Memory B cell (primary cell): ENCODE results near the gene LIG3.
A peak's percentile ranks its signal among the peaks of the same experiment; 100 is the strongest.
"Not testable (repeated sequence)": the region's sequence is repeated elsewhere in the genome, so short reads cannot be mapped to it uniquely, and the experiment has no call there.

Experiments used
- ATAC-seq: fragments of 150-1000 bp; cut with Tn5 transposase; 2 replicates; pipeline ENCODE4 v1.10.0; 2021; ENCODE audit warnings: low read depth, mild to moderate bottlenecking, moderate library complexity
- DNase-seq, 2 donors: peaks; one replicate each; pipeline ENCODE4 v3.0.0; 2022; ENCODE audit warnings: low spot score in 2 of 2
- H3K27ac Mint-ChIP-seq: one replicate; pipeline ENCODE4 v1.8.0; 2022; ENCODE audit warnings: mild to moderate bottlenecking, moderate library complexity, mixed read lengths
- H3K27me3 Mint-ChIP-seq: one replicate; pipeline ENCODE4 v1.8.0; 2022; ENCODE audit warnings: mixed read lengths
- H3K36me3 Mint-ChIP-seq: one replicate; pipeline ENCODE4 v1.8.0; 2022; ENCODE audit warnings: mild to moderate bottlenecking, mixed read lengths
- H3K4me1 Mint-ChIP-seq: one replicate; pipeline ENCODE4 v1.8.0; 2022; ENCODE audit warnings: mixed read lengths
- H3K4me3 Mint-ChIP-seq: one replicate; pipeline ENCODE4 v1.8.0; 2022; ENCODE audit warnings: mild to moderate bottlenecking, moderate library complexity, mixed read lengths
- H3K9me3 Mint-ChIP-seq: one replicate; pipeline ENCODE4 v1.8.0; 2022; ENCODE audit warnings: mixed read lengths

LIG3 gene

DNA sequence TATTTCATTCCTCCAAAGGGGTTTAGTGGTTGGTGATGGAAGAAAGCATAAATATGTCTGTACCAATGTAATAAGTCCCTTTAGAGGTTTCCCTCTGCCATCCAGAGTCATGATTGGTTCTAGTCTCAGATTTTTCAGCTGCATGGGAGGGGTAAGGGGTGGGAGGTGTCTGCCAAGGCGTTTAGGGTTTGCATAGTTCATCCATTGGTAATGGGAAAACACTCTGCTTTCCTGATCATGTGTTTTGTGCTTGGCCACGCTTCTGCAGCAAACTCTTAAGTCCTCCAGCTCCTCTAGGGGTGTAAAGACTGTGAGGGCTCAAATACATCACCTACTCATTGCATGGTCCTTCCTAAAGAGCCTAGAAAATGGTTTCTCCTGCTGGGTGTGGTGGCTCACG, 29.8 kb downstream of the LIG3 start:
- H3K36me3 Mint-ChIP-seq, result peaks cover 18% of the 10 kb centered on the region
- no peak for ATAC-seq
- DNase-seq, result no peak
- H3K27ac Mint-ChIP-seq, result peak overlapping the region; percentile 14
- no peak overlapping the region for H3K4me3 Mint-ChIP-seq
- H3K4me1 Mint-ChIP-seq, result no peaks in the 10 kb centered on the region
- no peaks in the 10 kb centered on the region for H3K27me3 Mint-ChIP-seq
- no peaks in the 10 kb centered on the region for H3K9me3 Mint-ChIP-seq

DNA sequence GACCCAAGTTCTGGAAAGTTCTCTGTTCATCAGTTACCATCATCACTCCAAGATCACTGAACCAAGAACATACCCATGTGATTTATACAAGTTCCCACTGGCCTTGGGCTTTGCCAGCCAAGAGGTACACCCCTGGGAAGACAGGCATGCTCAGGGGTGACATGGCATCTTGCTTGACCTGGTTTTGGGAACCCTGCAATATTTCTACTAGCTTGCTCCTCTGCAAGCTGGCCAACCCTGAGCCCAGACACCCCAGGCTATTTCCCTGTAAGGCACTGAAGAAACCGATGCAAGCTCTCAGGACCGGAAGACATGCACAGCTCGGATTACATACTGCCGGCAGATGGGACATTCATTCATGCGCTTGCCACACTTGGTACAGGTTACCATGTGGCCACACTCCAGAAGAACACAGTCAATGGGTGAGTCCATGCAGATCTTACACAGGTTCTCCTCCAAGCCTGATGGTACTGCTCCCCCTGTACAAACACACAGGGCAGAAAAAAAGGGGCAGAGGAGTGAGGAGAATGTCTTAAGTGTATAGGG, 31.4 kb downstream of the LIG3 start:
- Mint-ChIP-seq H3K36me3 (peaks cover 24% of the 10 kb centered on the region), H3K4me1 (no peaks in the 10 kb centered on the region), H3K9me3 (no peaks in the 10 kb centered on the region), H3K27me3 (no peaks in the 10 kb centered on the region), H3K27ac (peak overlapping the region; percentile 20), H3K4me3 (no peak overlapping the region)
- no peak for DNase-seq
- ATAC-seq, result no peak

DNA sequence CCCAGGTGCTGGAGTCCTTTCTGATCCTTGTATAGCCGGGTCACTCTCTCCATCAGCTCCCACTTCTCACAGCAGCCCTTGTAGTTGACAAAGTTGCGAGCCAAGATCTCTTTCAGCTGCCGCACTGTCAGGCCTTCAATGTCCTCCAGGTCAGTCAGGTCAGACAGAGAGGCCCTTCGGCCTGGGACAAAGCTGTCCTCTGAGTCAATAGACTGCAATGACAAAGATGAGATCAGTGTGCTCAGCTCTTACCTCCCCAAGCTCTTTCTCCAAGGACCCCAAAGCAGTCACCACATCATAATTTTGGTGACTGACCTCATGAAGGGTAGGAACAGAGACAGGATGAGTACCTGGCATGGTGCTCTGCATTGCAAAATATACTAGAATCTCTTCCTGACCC, 36.1 kb downstream of the LIG3 start:
- H3K4me1 Mint-ChIP-seq, result no peaks in the 10 kb centered on the region
- H3K9me3 Mint-ChIP-seq, result no peaks in the 10 kb centered on the region
- H3K36me3 Mint-ChIP-seq, result peaks cover 27% of the 10 kb centered on the region
- H3K4me3 Mint-ChIP-seq, result no peak overlapping the region
- DNase-seq, result no peak
- ATAC-seq, result no peak
- H3K27me3 Mint-ChIP-seq, result no peaks in the 10 kb centered on the region
- no peak overlapping the region for H3K27ac Mint-ChIP-seq

DNA sequence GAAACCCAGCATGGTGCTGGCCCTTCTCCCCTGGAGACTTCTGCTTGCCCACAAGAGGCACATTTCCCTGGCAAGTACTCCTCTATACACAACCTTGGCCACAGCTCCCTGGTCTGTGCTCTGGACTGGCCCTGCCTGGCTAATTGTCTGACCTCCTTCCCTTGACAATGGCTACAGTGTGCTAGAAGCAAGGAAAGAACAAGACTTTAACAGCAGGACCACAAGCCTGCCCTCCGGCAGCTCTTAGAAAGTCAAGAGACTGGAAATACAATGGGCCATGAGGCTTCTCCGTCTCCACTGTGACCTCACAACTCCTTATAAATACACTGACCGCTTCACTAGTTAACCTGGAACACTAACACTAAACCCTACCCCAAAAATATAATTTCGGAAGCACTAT, 36.7 kb downstream of the LIG3 start:
- H3K4me3 Mint-ChIP-seq, result no peak overlapping the region
- H3K4me1 Mint-ChIP-seq, result no peaks in the 10 kb centered on the region
- no peaks in the 10 kb centered on the region for H3K27me3 Mint-ChIP-seq
- H3K36me3 Mint-ChIP-seq, result peaks cover 27% of the 10 kb centered on the region
- no peak overlapping the region for H3K27ac Mint-ChIP-seq
- no peak for DNase-seq
- no peaks in the 10 kb centered on the region for H3K9me3 Mint-ChIP-seq
- no peak for ATAC-seq

DNA sequence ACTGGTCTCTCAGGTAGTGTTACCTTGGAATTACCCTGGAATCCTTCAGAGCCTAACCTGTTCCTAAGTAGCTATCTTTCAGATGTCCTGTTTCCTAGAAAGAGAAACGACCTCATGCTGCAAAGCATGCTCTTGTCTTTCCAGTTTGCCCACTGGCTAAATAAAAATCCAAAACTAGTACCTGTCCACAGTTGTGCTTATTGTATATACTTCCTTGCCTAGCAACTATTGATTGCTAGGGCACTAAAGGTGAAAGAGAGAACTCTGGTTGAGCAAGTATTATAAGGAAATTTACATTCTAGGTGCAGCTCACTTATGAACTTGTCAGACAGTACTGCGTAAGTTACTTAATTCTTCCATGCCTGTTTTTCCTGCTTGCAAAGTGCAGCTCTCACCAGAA, 38.5 kb downstream of the LIG3 start:
- H3K9me3 Mint-ChIP-seq, result no peaks in the 10 kb centered on the region
- H3K27me3 Mint-ChIP-seq, result no peaks in the 10 kb centered on the region
- no peak overlapping the region for H3K4me3 Mint-ChIP-seq
- H3K4me1 Mint-ChIP-seq, result peaks cover 11% of the 10 kb centered on the region
- H3K36me3 Mint-ChIP-seq, result peaks cover 27% of the 10 kb centered on the region
- H3K27ac Mint-ChIP-seq, result no peak overlapping the region
- ATAC-seq (no peak), DNase-seq (no peak)

DNA sequence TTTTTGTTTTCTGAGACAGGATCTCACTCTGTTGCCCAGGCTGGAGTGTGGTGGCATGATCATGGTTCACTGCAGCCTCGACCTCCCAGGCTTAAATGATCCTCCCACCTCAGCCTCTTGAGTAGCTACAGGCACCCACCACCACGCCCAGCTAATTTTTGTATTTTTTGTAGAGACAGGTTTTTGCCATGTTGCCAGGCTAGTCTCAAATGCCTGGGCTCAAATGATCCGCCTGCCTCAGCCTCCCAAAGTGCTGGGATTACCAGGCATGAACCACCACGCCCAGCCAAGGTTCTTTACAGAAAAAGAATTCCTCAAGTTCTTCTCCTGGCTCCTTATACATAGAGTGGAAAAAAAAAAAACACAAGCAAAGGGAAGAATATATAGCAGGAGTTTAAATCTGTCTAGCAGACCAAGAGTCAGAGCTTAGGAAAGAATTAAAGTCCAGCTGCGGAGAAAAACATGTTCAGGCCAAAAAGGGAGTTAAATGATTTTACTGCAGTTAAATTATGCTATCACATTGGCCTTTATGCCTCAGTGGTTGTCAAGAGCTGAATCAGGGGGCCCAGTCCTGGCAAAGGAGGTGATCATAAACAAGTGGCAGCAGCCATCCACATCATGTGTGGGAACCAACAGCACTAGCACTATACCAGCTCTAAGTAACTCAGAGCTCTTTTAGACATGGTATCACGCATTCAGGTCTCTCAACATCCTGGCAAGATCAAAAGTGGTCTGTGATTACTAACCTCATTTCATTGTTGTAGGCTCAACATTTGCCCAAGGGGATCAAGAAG, 39.3 kb downstream of the LIG3 start:
- ATAC-seq, result no peak
- Mint-ChIP-seq H3K27ac (no peak overlapping the region), H3K4me3 (no peak overlapping the region), H3K27me3 (no peaks in the 10 kb centered on the region), H3K9me3 (no peaks in the 10 kb centered on the region), H3K36me3 (peaks cover 27% of the 10 kb centered on the region), H3K4me1 (peaks cover 11% of the 10 kb centered on the region)
- DNase-seq, result no peak

DNA sequence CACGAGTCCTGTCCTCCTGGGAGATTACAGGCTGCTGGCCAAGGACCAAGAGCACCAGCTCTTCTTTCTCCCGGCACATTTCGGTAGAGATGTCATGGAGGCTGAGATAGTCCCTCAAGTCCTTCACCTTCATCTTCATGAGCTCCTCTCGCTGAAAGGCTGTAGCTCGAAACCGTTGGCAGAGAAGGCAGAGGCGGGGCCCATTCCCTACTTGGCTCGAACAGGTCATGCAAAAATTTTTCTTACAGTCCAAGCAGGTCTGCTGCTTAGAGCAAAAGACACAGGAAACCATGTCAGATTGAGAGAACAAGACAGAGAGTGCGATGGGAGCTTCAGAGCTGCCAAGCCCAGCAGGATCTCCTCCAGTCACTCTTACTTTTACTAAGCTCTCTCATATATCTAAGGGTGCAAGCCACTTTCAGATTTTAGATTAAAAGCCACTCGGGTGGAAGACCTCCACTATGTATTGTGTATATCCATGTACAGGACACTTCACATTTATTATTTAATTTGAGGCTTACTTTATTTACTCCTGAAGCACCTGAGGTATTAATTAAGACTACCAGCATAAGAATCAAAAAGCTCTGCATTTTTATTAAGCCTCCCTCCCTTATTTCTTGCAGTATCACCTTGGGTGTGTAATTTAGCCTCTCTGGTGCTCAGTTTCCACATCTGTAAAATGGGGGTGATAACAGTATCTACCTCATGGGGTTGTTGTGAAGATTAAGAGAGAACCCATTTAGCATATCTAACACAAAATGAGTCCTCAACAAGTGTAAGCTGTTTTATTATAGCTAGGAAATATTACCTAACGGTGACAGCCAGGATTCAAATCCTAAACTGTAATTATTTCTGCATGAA, 41.4 kb downstream of the LIG3 start:
- H3K9me3 Mint-ChIP-seq, result no peaks in the 10 kb centered on the region
- no peak overlapping the region for H3K4me3 Mint-ChIP-seq
- ATAC-seq (no peak), DNase-seq (no peak)
- H3K36me3 Mint-ChIP-seq, result peaks cover 24% of the 10 kb centered on the region
- peak overlapping the region; percentile 84 for H3K27ac Mint-ChIP-seq
- H3K4me1 Mint-ChIP-seq, result peaks cover 11% of the 10 kb centered on the region
- H3K27me3 Mint-ChIP-seq, result no peaks in the 10 kb centered on the region

DNA sequence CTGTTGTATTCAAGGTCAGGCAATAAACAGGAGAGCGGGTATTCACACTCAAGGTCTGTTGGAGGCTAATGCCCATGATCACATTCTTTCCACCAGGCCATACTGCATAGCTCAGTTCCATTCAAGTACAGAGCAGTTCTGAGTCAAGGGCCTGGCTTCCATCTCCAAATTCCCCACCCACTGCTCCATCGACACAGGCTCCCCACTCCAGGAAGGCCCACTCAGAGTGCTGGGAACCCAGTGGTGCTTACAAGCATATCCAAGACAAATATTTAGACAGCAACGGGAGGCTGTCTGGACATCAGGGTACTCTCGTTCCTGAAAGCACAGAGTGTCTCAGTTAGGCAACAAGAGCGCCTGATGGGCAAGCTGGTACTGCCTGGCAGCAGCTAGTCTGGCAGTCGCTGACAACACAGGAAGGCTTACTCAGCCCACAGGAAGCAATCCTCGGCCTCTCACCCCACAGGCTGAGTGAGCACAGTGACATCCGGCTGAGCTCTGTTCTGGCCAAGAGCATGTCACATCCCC, 42.3 kb downstream of the LIG3 start:
- peak overlapping the region; percentile 5 for H3K4me3 Mint-ChIP-seq
- peaks cover 22% of the 10 kb centered on the region for H3K36me3 Mint-ChIP-seq
- H3K4me1 Mint-ChIP-seq, result peaks cover 11% of the 10 kb centered on the region
- DNase-seq (peak in 1 of 2 donors; percentile 16), ATAC-seq (peak; percentile 99)
- H3K9me3 Mint-ChIP-seq, result no peaks in the 10 kb centered on the region
- H3K27me3 Mint-ChIP-seq, result no peaks in the 10 kb centered on the region
- H3K27ac Mint-ChIP-seq, result peak overlapping the region; percentile 84

DNA sequence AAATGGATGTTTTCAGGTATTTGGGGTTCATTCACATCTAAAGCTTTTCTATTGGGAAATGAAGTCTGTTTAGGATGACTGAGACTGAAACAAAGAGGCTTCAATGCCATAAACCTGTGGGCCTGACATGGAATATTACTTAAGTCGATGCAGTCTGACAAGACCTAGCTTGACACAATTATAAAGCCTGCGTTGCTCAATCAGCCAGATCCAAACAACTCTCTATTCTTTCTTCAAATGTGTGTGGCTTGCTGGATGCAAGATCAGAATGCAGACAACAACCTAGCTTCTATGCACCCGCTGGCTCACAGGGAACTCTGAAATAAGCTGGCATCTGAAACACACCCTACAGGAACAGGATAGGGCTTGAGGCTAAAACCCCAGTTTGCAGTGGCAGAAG, 43.2 kb downstream of the LIG3 start:
- H3K9me3 Mint-ChIP-seq, result no peaks in the 10 kb centered on the region
- H3K27me3 Mint-ChIP-seq, result no peaks in the 10 kb centered on the region
- H3K4me1 Mint-ChIP-seq, result peaks cover 11% of the 10 kb centered on the region
- DNase-seq (no peak), ATAC-seq (no peak)
- H3K4me3 Mint-ChIP-seq, result no peak overlapping the region
- H3K36me3 Mint-ChIP-seq, result peaks cover 17% of the 10 kb centered on the region
- peak overlapping the region; percentile 84 for H3K27ac Mint-ChIP-seq

DNA sequence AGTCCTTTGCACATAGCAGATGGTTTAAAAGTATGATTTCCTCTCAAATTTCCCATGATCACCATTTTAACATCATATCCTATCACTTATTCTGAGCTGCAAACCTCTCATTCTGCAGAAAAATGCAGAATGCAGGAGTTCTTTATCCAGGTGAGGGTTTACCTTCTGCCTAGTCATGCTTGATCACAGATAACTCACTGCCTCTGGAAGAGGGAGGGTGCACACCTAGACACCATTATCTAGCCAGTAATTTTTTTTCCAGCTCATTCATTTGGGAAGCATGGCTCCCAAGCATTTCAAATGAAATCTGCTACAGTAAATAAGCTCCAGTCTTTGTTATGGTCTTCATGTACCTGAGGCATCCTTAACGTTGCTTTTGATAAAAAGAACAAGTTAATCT, 45.2 kb downstream of the LIG3 start:
- DNase-seq (no peak), ATAC-seq (no peak)
- Mint-ChIP-seq H3K9me3 (no peaks in the 10 kb centered on the region), H3K4me3 (no peak overlapping the region), H3K4me1 (peaks cover 15% of the 10 kb centered on the region), H3K27me3 (no peaks in the 10 kb centered on the region), H3K36me3 (peaks cover 13% of the 10 kb centered on the region), H3K27ac (no peak overlapping the region)

DNA sequence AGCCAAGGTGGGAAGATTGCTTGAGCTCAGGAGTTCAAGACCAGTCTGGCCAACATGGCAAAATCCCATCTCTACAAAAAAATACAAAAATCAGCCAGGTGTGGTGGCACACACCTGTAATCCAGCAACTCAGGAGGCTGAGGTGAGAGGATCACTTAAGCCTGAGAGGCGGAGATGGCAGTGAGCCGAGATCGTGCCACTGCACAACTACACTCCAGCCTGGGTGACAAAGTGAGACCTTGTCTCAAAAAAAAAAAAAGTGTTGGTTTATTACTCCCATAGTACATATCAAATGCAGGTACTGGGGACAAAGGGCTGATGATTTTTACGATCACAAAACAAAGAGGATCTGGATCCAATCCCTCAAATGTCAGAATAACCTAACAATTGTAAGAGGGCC, 47.8 kb downstream of the LIG3 start:
- Mint-ChIP-seq H3K27ac (peak overlapping the region; percentile 7), H3K36me3 (peaks cover 10% of the 10 kb centered on the region), H3K4me1 (peaks cover 22% of the 10 kb centered on the region)
- H3K4me3 Mint-ChIP-seq, DNase-seq, H3K9me3 Mint-ChIP-seq, ATAC-seq, H3K27me3 Mint-ChIP-seq: not testable (repeated sequence)

DNA sequence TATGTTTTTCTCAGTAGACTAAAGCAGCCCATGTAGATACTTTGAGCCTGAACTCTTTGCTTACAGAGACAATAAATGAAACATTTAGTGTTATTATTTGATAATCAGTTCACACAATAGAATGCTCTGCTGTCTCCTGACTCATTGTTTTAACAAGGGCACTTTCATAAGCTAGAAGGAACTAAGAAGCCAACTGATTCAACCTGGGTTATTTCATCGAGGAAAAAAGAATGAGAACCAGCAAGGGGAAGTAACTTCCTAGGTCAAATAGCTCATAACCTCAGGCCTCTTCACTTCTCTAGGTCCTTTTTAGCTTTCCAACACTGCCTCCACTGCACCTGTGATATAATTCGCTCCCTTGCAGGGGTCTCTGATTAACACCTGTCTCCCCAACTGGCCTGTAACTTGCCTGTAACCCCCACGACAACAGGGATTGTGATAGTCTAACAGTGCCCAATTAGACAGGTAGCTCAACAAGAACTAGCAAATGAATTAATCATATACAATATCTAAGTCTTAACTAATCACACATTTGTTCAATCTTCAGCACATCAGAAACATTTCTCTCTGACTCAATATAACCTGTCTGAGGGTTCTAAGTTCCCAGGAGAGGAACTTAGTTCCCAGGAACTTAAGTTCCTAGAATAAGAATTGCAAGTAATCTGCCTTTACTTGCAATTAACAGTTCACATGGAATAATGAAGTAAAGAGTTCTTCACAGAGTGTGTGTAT, 48.4 kb downstream of the LIG3 start:
- peak; percentile 38 for ATAC-seq

DNA sequence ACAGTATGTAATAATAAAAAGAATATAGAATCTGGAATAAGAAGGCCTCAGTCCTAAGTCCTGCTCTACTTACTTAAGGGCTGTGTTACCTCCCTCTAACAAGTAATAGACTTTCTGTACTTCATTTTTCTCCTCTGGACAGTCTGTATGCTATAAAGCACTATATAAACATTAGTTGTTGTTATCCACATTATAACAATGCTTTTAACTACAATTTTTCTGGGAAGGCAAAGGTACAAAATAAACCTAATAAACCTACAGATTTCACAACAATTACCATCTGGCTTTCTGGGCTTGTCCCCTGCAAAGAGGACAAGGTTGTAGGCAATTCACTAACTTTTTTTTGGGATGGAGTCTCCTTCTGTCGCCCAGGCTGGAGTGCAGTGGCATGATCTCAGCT, 50.5 kb downstream of the LIG3 start:
- ATAC-seq (no peak), DNase-seq (no peak)
- Mint-ChIP-seq H3K4me3 (no peak overlapping the region), H3K27ac (no peak overlapping the region), H3K36me3 (peaks cover 10% of the 10 kb centered on the region), H3K9me3 (no peaks in the 10 kb centered on the region), H3K4me1 (peaks cover 20% of the 10 kb centered on the region), H3K27me3 (no peaks in the 10 kb centered on the region)

More for the DNA sequence above, 48.4 kb downstream of the LIG3 start:
- no peak for DNase-seq
- H3K27me3 Mint-ChIP-seq, result no peaks in the 10 kb centered on the region
- peaks cover 12% of the 10 kb centered on the region for H3K36me3 Mint-ChIP-seq
- no peaks in the 10 kb centered on the region for H3K9me3 Mint-ChIP-seq
- H3K27ac Mint-ChIP-seq, result peak overlapping the region; percentile 7
- H3K4me3 Mint-ChIP-seq, result no peak overlapping the region
- peaks cover 20% of the 10 kb centered on the region for H3K4me1 Mint-ChIP-seq
